NOMO-1 treated with DMSO at 0.1 percent for 48 hours (cell line): Measurements from ENCODE around the gene MAPK8.

ENCODE experiments used
- DNase-seq: peaks from one replicate; lab custom pipeline; 2025; ENCODE audit not compliant: unreplicated experiment; lab: John Stamatoyannopoulos, UW

Gene MAPK8

DNA sequence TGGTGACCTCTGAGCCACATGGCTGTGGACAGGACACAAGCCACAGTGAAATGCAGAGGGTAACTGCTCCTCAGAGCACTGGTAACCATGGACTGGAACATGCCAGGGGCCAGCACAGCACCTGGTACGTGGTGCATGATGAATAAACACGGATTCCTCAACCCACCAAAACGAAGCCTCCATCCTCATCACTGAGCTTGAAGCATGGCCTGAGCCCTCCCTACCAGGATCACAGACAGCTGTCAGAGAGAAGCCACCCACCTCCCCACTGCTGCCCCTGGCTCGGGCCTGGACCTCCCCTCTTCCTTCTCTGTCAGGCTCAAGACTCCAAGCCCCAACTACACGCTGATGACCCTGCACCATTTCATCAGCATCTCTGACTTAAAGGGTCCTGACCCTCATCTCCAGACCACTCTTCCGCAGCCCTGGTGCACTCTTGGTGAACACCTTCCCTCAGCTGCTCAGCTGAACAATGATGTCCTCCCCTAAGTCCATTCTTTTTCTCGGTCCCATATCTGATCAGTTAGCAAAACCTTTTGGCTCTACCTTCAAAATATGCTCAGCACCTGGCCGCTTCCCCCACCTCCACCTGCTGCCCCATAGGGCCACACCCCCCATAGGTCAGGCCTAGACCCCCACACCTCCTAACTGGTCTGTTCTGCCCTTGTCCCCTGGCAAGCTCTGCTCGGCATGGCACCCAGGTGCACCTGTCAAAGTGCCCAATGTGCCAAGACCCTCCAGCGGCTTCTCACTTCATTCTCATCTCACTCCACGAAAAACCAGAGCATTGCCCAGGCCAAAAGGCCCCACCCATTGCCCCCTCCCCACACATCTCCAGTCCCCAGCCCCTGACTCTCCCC, 141.1 kb downstream of the MAPK8 start:
- DNase-seq = no peak

DNA sequence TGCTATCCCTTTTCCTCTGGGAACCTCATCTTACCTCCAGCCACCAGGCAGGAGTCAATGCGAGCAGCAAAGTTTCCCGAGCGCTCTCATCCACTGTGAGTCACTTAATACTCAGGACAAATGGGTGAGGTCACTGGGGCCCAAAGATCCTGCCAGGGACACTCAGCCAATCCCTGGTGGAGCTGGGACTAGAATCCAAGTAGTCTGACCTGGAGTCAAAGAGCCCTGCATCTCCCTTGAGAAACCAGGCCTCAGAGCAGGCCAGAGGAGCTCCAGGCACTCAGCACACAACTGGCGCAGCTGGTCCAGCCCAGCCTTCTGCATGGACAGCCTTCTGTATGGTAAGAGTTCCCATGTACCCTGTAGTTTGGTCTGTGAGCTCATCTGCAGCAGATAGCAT, 142.3 kb downstream of the MAPK8 start:
- no peak for DNase-seq

DNA sequence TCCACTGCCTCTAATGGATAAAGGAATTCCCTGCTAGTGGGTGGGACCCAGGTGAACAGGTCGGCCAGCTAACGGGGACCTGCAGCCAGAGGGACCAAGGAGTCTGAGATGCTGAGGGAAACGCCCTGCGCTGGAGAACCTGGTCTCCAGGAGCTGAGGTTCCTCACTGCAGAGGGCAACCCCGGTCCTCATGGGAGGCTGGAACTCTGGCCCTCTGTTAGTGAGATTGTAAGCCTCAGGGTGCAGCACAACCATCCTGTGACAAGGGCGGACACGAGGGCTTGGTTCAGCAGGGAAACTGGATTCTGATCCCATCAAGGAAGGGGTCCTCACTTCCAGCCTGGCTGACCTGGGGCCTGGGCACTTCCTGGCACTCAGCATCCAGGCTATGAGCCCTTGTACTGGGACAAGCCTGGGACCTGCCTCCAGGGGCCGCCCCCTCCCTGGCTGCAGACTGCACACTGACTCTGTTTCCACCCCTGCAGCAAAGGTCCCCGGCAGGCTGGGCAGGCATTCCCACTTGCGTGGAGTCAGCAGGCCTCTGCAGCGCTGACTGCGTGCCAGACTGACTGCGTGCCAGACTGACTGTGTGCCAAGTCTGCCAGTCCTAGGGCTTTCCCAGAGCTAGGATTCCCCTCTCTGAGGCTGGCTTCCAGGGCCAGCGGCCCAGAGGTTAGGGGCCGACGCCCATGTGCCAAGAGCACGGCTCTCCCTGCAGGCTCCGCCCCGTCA, 143.2 kb downstream of the MAPK8 start:
- no peak for DNase-seq

DNA sequence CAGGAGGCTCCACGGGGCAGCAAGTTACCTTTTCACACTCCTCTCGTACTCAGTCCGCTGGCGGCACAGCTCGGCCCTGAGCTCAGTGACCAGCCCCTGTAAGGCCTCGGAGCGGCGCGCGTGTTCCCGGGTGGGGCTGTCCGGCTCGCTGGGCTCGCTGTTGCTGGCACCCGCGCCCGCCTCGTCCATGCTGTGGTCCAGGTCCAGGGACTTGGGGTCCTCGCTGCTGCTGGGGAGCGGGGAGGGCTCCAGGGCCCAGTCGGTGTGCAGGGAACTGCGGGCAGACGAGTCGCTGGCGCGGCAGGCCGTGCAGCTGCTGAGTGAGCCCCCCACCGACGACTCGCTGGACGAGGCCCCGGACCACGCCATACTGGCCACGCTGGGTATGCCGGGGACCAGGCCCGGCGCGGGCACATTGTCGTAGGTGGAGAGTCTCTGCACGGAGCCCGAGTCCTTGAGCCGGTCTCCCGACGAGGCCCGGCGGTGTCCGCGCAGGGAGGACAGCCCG, 143.8 kb downstream of the MAPK8 start:
- DNase-seq = no peak

GRCh38 chr10:48450741-48451466, 144.4 kb downstream of the MAPK8 start:
- no peak for DNase-seq

DNA sequence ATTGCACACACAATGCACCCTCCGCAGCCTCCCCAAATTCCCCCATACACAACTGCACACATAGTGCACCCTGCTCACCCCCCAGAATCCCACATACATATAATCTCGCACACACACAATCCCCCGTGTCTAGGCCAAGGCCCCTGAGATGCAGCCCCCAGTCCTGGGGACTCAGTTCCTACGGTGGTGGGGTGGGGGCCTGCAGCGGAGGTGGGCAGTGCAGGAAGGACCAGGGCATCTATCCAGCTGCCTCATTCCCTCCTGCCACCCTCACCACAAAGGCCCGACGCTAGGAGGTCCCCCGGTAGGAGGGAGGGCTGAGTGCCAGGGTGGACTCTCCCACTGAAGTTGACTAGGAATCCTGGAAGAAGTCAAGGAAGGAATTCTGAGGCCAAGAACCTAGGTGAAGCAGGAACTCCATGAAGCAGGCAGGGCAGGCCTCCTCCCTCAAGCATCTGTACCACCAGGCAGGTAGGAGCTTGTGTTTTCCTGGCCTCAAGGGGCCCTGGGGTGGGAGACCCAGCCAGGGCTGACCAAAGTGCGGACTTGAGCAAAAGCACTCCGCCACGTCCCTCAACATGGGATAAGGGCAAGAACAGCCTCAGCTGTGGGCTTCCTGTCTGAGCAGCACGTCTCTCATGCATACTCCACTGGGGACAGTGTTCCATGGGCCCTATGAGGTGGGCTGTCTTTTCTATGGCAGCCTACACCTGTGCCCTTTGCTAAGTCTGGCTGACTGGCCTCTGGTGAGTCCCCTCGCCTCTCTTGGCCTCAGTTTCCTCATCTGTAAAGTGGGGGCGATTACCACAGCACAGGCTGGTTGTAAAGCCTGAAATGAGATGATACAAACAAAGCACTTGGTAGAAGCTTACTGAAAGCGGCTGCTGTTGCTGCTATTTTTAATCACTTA, 145.7 kb downstream of the MAPK8 start:
- no peak for DNase-seq

GRCh38 chr10:48452879-48453412, 146.5 kb downstream of the MAPK8 start:
- DNase-seq = no peak

- DNase-seq = no peak
These were observed 147.2 kb downstream of the MAPK8 start for GRCh38 chr10:48453451-48454301.

DNA sequence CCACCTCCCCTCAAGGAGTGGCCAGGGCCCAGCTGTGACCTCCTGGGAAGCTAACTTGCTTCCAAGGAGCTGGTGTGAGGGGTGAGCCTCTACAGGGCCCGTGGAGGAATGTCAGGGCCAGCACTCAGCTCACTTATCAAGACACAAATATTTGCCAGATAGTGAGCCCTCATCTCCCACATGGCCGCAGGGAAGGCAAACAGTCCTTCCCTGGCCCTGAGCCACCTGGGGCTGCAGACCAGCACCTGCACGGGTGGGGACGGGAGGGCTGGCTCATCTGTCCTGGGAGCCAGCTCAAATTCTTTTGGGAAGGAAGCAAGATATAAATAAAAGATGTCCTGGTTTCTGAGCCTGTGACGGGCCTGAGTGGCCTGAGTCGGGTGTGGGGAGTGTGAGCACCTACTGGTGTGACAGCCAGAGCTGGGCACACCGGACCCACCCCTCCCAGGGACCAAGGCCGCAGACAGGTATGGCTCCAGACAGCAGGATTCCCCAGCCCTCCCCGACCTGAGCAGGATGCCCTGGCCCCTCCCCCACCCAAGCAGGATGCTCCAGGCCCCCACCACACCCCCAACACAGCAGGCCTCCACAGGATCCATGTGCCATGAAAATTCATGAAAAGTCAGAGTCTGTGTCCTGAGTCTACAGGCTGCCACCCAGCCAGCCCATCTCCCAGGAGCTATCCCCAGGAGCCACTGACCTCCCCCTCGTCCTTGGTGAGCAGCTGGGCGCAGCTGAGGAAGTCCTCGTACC, 148.0 kb downstream of the MAPK8 start:
- DNase-seq = no peak

- DNase-seq = no peak
These were observed 148.5 kb downstream of the MAPK8 start for GRCh38 chr10:48455055-48455391.

DNA sequence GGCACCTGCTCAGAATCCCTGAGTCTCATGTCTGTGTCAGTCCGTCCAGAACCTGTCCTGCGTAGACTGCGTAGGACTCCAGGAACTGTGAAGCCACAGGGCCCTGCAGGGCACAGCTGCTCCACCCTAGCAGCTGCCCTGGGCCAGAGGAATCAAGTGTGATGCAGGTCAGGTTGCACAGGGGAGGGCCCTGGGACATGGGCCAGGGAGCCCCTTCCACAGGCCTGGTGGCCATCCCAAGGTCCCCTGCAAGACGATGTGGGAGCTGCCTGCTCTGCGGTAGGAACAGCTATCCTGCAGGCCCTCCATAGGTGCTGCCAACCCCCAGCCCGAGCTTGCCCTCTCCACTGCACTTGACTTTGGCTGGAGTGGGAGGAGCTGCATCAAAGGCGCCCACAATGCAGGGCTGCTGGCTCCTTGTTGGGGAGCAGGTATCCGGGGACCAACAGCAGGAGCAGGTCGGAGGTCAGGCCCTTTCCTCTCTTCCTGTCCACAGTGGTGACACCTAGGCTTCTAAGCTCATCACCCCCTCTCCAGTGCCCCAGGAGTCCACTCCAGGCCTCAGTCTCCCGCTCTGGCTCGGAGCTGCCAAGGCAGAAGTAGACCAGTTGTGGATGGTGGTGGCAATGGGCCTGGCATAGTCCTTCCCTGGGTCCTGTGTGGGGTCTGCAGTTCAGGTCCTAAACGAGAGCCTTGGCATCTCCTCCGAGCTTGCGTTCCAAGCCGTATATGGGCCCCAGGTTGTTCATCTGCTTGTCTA, 149.1 kb downstream of the MAPK8 start:
- DNase-seq = no peak

DNA sequence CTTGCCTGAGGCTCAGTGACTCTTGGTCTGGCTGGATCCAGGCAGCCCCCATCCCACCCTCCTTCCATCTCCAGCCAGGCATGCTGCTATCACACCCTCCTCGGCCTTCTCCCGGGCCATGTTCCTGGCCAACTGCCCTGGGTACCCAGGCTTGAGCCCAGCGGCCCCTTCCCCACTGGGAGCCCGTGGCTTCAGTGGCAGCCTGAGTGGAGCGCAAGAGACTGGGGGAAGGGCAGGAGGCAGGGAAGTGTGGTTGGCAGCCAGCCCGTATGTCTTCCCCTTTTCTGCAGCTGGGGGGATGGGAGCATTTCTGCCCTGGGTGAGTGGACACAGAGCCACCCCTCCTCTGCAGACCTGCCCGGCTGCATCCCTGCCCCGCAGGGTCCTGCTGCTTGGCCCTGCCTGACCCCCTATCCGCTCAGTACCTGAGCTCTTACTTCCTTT, 149.9 kb downstream of the MAPK8 start:
- DNase-seq = peak; percentile 87

DNA sequence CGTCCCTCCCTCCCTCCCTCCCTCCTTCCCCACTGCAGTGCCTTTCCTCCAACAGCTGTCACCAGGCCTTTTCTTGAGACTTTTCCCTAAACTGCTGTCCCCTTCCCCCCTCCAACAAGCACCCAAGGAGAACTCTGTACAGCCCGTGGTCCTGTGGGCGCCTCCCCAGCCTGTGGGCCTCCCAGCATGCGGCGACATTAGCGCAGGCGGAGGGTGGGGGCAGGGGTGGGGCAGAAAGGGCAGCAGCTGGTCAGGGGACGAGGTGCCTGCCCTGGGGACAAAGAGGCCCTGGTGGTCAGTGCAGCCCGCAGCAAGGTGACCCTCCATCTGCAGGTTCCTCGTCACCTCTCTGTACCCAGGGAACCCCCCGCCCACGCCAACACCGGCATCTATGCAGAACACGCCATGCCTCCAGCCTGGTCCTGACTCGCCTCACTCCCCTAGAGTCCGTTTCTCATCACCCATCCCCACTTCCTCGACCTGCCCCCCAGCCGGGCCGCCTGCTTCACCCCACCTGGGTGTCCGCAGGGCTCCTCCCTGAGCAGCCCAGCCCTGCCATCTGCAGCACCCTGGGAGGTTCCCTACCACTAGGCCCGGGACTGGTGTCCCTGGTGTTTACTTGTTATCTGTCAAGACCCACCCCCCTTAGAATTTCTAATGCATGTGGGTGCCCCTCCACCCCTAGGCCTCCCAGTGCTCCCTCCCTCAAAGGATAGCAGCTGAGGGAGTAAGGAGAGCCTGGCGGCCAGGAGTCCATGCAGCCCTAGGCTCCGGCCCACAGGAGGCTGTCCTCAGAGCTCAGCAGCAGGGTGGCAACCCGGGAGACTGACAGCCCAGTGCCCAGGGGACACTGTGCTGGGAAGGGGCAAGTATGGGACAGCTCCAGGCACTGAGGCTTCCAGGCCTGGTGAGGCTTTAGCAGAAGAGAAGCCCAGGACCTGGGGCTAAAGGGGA, 150.6 kb downstream of the MAPK8 start:
- DNase-seq = no peak

GRCh38 chr10:48457949-48458661, 151.6 kb downstream of the MAPK8 start:
- no peak for DNase-seq

DNA sequence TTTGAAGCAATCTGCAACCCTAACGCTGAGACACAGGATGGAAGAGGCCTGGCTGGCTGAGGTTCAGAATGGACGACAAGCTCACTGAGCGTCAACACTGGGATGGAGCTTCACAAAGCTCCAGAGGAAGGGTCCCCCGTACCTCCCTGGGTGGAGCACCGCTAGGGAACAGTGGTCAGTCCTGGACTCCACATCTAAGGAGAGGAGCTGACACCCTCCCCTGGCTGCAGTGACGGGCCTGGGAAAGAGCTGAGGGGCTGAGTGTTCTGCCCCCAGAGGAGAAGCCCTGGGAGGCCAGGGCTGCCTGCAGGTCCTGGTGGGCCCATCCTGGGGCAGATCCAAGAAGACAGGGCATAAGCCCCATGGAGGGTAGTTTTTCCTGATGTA, 152.2 kb downstream of the MAPK8 start:
- DNase-seq = no peak
